MG63 (cell line): ENCODE data around the gene DHX32. TPM values are rescaled to one million over a fixed set of nuclear protein-coding genes. Genes with fewer than 3 reads are reported as not detected.
"Not testable (repeated sequence)": the region's sequence is repeated elsewhere in the genome, so short reads cannot be mapped to it uniquely, and the experiment has no call there.

ENCODE experiments used
- DNase-seq: peaks from one replicate; pipeline ENCODE4 v3.0.0-alpha.2; 2020
- H3K27me3 ChIP-seq: fragments of 250-450 bp; sonication (Bioruptor Pico); 2 replicates; pipeline ENCODE4 v1.5.1; 2020; ENCODE audit warnings: mild to moderate bottlenecking, moderate library complexity
- H3K36me3 ChIP-seq: fragments of 250-450 bp; sonication (Bioruptor Pico); 2 replicates; pipeline ENCODE4 v1.5.1; 2020; ENCODE audit warnings: mild to moderate bottlenecking, moderate library complexity
- H3K4me3 ChIP-seq: fragments of 250-450 bp; sonication (Bioruptor Pico); 2 replicates; pipeline ENCODE4 v1.5.1; 2020; ENCODE audit warnings: mild to moderate bottlenecking, moderate library complexity
- H3K9me3 ChIP-seq: fragments of 250-450 bp; sonication (Bioruptor Pico); 2 replicates; pipeline ENCODE4 v1.5.1; 2020; ENCODE audit warnings: mild to moderate bottlenecking, moderate library complexity
- total RNA-seq: library from RNA; depleted of rRNA; stranded (reverse); fragments of >200 nt; shearing (Covaris generic); gene quantifications from 2 replicates; pipeline ENCODE4 v1.2.3, GENCODE V29; 2014; ENCODE audit warnings: low replicate concordance; rRNA removed

Gene DHX32, protein sequence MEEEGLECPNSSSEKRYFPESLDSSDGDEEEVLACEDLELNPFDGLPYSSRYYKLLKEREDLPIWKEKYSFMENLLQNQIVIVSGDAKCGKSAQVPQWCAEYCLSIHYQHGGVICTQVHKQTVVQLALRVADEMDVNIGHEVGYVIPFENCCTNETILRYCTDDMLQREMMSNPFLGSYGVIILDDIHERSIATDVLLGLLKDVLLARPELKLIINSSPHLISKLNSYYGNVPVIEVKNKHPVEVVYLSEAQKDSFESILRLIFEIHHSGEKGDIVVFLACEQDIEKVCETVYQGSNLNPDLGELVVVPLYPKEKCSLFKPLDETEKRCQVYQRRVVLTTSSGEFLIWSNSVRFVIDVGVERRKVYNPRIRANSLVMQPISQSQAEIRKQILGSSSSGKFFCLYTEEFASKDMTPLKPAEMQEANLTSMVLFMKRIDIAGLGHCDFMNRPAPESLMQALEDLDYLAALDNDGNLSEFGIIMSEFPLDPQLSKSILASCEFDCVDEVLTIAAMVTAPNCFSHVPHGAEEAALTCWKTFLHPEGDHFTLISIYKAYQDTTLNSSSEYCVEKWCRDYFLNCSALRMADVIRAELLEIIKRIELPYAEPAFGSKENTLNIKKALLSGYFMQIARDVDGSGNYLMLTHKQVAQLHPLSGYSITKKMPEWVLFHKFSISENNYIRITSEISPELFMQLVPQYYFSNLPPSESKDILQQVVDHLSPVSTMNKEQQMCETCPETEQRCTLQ
- 29.6 and 37.2 TPM in 2 replicates for total RNA-seq

DNA sequence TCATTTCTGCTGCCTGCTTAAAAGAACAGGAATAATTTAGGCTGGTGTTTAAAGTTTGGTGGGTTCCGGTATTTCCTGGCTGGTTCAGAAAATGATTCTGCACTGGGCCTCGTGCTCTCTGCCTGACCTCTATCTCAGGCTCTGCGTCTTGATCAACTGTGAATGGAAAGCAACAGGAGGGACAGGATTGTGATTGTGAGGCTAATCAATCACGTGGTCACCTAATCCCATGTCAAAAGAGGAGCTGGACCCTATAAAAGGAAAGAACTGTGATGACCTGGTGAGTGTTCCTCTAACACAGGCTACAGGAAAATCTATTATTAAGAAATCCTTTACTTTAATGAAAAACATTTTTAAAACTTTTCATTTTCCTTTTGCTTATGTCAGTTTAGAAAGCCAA, at the start of gene DHX32:
Gene DHX32 (minus strand): TSS at position 101 of the 400 bp plus-strand sequence. CDS start 468 bp downstream, outside the sequence.
- DNase-seq = no peak
- Histone ChIP-seq H3K4me3 (no peak within 1 kb of the TSS), H3K9me3 (peaks cover 11% of the 10 kb centered on the region), H3K27me3 (no peaks in the 10 kb centered on the region), H3K36me3 (peaks cover 11% of the 10 kb centered on the region)

DNA sequence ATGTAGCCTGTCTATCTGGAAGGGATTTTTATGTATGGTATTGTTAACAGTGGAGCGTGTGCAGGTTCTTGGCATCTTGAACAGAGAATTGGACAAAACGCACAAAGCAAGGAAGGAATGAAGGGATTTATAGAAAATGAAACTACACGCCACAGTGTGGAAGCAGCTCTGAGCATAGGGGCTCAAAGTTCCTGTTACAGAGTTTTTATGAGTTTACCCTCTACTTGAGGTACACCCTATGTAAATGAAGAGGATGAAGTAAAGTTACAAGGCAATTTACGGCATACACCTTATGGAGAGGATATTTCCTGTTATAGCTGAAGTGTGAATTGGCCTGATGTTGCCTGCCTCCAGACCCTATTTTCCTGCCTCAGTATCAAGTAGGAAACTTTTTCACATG, 48.5 kb upstream of the DHX32 start:
- no peak for DNase-seq
- no peaks in the 10 kb centered on the region for H3K9me3 ChIP-seq
- no peaks in the 10 kb centered on the region for H3K36me3 ChIP-seq
- peaks cover 3% of the 10 kb centered on the region; the same call in 1 of the 2 replicates for H3K27me3 ChIP-seq
- H3K4me3 ChIP-seq = no peak overlapping the region

DNA sequence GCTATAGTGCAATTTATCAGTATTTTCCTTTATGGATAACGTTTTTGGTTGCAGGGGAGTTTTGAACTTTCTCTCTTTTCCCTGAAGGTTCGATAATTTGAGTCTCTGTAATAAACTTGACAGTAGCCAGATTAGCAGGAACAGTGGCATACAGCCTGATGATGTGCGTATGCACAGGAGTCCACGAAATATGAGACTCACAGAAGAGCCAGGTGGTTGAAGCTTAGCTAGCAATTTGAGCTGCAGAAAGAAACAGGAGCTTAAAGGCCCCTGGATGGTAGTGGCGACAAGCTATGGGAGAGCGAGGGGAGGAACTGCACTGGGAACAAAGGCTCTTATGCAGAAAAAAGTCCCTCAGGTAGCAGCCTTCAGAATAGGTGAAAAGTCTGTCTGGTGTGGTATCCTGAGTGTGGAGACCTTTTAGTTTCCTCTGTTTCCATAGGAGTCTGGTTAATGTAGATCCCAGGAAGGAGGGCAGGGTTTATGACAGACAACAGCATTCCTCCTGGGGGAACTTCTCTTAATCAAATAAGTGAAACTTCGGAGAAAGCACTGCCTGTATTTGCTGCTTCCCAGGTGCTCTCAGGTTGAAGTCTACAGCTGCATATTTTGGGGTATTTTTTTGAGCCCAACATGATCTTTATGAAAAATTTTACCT, 48.0 kb upstream of the DHX32 start:
- DNase-seq = no peak
- Histone ChIP-seq H3K36me3 (no peaks in the 10 kb centered on the region), H3K27me3 (peaks cover 3% of the 10 kb centered on the region; the same call in 1 of the 2 replicates), H3K9me3 (no peaks in the 10 kb centered on the region), H3K4me3 (no peak overlapping the region)

DNA sequence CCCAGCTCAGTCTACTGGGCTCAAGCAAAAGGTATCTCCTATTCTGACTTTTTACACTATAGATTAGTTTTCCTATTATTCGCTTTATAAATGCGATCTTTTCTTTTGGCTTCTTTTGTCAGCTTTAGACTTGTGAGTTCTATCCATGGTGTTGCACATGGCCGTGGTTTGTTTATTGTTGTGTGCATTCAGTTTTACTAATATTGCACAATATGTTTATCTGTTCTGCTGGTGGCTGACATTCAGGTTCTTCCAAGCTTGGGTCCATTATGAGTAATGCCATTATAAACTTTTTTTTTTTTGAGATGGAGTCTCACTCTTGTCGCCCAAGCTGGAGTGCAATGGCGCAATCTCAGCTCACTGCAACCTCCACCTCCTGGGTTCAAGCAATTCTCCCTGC, 46.2 kb upstream of the DHX32 start:
- not testable (repeated sequence) for H3K4me3 ChIP-seq, H3K9me3 ChIP-seq, H3K27me3 ChIP-seq, DNase-seq, H3K36me3 ChIP-seq

DNA sequence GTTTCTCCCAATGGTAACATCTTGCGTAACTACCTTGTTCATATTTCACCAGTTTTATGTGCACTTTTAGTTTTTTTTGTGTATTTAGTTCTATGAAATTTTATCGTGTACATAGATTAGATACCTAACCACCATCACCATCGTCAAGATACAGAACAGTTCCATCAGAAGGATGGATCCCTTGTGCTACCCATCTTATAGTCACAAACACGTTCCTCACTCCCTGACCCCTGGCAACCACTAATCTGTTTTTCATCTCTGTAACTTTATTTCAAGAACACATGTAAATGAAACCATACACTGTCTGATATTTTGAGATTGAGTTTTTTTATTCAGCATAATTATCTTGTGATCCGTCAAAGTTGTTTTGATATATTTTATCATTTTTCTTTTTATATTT, 45.2 kb upstream of the DHX32 start:
- Histone ChIP-seq H3K27me3 (no peaks in the 10 kb centered on the region), H3K36me3 (no peaks in the 10 kb centered on the region), H3K4me3 (no peak overlapping the region), H3K9me3 (no peaks in the 10 kb centered on the region)
- DNase-seq = no peak

DNA sequence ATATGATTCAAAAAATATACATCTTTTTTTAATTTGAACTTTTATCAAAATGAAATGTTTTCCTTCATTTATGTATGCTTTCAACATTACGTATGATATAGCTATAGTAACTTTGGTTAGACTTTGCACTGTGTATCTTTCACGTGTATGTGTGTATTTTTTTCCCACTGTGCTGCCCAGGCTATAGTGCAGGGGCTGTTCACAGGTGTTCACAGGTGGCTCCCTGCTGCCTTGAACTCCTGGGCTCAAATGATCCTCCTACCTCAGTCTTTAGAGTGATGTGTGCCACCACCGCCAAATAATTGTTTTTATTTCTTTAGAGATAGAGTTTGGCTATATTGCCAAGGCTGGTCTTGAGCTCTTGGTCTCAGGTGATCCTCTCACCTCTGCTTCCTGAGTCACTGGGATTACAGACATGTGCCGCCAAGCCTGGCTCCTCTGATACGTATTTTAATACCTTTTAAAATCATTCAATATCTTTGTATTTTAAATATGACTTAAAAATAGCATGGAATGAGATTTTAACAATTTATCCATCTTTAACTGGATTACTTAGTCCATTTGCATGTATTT, 44.3 kb upstream of the DHX32 start:
- Histone ChIP-seq H3K4me3 (no peak overlapping the region), H3K27me3 (no peaks in the 10 kb centered on the region), H3K9me3 (no peaks in the 10 kb centered on the region), H3K36me3 (no peaks in the 10 kb centered on the region)
- no peak for DNase-seq

DNA sequence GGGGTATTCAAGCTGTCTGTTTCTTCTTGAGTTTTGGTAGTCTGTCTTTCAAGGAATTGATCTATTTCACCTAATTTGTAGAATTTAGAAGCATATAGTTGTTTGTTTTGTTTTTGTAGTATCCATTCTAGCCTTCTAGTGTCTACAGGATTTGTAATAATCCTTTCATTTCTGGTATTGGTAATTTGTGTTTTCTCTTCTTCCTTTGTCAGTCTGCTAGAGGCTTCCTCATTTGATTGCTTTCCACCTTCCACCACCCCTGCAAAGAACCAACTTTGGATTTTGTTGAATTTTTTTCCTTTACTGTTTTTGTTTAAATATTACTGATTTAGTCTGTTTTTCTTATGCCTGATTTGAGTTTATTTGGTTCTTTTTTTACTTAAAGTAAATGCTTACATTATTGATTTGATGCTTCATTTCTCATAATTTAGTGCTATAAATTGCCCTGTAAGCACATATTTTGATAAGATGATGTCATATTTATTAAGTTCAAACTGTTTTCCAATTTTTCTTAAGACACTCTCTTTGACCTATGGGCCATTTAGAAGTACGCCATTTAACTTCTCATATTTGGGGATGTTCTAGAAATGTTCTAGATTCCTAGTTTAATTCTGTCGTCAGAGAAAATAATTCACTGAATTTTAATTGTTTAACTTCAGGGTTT, 40.7 kb upstream of the DHX32 start:
- H3K4me3 ChIP-seq, H3K27me3 ChIP-seq, H3K9me3 ChIP-seq, H3K36me3 ChIP-seq, DNase-seq: not testable (repeated sequence)

DNA sequence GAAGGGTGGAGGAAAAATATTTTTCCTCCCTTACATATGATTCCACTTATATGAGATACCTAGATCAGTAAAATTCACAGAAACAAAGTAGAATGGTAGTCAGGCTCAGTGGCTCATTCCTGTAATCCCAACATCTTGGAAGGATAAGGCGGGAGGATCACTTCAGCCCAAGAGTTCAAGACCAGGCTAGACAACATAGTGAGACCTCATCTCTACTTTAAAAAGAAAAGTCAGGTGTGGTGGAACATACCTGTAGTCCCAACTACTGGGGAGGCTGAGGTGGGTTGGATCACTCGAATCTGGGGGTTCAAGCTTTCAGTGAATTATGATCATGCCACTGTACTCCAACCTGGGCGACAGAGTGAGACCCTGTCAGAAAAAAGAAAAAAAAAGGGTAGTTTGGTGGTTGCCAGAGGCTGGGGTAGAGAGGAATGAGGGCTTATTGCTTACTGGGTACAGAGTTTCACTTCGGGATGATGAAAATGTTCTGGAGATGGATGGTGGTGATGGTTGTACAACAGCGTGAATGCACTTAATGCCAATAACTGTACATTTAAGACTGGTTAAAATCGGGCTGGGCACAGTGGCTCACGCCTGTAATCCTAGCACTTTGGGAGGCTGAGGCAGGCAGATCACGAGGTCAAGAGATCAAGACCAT, 36.7 kb upstream of the DHX32 start:
- not testable (repeated sequence) for H3K4me3 ChIP-seq, DNase-seq, H3K36me3 ChIP-seq, H3K27me3 ChIP-seq, H3K9me3 ChIP-seq

DNA sequence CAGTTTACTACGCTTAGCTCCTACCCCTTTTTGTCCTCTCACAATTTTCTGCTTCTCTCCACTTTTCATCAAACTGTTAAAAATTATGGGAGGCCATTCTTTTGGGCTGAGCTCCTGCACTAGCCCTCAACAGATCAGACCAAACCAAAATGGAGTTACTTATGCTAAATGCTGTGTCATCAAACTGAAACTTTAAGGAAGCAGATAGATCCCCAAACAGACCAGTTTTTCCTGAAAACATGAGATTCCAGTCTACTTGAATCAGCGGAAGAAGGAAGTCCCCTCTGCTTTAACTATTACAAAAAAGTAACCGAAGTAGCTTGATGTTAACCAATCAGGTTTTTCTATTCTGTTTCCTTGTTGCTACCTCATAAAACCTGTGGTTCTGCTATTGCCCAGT, 35.9 kb upstream of the DHX32 start:
- DNase-seq = no peak
- H3K36me3 ChIP-seq = no peaks in the 10 kb centered on the region
- H3K4me3 ChIP-seq = no peak overlapping the region
- no peaks in the 10 kb centered on the region for H3K27me3 ChIP-seq
- no peaks in the 10 kb centered on the region for H3K9me3 ChIP-seq

DNA sequence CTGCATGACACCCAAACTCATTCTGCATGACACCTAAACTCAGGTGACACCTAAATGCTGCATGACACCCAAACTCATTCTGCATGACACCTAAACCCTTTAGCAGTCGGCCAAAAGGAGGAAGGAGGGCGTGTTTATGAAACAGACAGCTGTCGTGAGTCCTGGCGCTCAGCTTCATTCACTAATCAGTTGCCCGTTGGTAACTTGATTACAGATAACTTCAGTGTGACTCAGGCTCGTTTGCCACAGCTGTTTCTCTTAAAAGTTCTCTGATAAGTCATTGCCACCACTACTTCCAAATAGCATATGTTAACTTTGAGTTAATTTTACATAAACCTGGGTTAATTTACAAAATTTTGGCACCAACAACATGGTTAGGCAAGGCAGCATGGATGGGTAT, 32.2 kb upstream of the DHX32 start:
- not testable (repeated sequence) for H3K4me3 ChIP-seq, H3K36me3 ChIP-seq, H3K9me3 ChIP-seq, H3K27me3 ChIP-seq, DNase-seq

DNA sequence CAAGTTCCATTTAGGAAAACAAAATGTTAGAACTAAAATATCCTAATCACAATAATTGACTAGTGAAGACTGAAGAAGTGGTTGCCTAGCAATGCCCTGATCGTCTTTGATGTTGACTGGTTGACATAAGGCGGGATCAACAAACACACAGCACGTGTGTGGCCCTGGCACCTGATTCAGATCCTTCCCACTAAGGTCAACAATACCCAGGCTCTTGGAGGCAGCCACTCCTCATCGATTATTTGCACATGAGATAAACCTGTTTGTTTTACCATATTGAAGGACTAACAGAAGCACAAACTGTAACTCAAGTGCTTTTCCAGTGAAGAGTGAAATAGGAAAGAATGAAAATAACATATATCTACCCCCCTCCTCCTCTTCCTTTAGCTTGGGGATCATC, 30.9 kb upstream of the DHX32 start:
- no peaks in the 10 kb centered on the region for H3K36me3 ChIP-seq
- no peaks in the 10 kb centered on the region for H3K9me3 ChIP-seq
- H3K27me3 ChIP-seq = no peaks in the 10 kb centered on the region
- no peak for DNase-seq
- H3K4me3 ChIP-seq = no peak overlapping the region

DNA sequence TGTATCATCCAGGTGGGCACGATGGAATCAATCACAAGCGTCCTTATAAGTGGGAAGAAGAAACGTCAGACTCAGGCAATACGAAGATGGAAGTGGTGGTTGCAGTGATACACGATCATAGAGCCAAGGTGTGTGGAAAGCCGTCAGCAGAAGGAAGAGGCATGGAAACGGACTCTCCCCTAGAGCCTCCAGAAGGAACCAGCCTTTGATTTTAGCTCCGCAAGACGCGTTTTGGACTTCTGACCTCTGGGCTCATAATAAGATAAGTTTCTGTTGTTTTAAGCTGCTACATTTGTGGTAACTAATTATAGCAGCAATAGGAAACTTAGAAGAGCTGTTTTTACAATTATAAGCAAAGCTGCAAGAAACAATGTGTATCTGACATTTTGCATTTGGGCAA, 30.1 kb upstream of the DHX32 start:
- Histone ChIP-seq H3K36me3 (no peaks in the 10 kb centered on the region), H3K27me3 (no peaks in the 10 kb centered on the region)
- no peak for DNase-seq

DNA sequence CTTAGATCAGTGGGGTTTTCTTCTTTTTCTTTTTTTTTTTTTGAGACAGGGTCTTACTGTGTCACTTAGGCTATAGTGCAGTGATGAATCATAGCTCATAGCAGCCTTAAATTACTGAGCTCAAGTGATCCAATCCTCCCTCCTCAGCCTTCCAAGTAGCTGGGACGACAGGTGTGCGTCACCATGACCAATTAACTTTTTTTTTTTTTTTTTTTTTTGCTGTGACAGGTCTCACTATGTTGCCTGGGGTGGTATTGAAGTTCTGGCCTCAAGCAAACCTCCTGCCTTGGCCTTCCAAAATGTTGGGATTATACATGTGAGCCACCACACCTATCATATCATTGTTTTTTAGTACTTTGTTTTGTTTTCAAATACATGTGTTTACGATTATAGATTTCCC, 28.4 kb upstream of the DHX32 start:
- H3K4me3 ChIP-seq, H3K27me3 ChIP-seq, H3K9me3 ChIP-seq, DNase-seq, H3K36me3 ChIP-seq: not testable (repeated sequence)

More for the DNA sequence above, 30.1 kb upstream of the DHX32 start:
- Histone ChIP-seq H3K9me3 (no peaks in the 10 kb centered on the region), H3K4me3 (no peak overlapping the region)

DNA sequence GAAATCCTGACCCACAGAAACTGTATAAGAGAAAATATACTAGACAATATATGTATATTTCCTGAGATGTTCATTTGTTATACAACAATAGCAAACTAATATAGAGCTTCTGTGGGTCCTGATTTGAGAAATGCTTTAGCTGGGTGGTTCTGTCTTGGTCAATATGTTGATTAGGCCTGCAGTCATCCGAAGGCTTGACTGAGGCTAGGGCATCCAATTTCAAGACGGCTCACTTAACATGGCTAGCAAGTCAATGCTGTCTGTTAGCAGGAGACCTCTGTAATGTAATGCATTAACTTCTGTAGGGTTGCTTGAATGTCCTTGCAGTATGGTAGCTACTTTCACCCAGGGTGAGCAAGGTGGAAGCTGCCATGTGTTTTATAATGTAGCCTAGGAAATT, 27.7 kb upstream of the DHX32 start:
- not testable (repeated sequence) for H3K27me3 ChIP-seq, H3K4me3 ChIP-seq, DNase-seq, H3K9me3 ChIP-seq, H3K36me3 ChIP-seq

DNA sequence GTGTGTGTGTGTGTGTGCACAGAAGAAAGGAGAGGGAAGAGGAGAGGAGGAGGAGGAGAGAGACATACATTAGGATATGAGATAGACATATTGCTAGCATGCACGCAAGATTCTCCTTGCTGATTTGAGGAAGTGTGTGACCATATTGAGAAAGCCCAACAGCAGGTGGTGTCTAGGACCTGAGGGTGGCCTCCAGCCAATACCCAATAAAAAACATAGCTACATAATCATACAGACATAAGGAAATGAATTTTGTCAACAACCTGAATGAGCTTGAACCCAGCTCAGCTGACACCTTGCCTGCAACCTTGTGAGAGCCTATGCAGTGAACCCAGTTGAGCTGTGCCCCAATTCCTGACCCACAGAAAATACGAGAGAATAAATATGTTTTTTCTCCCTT, 26.5 kb upstream of the DHX32 start:
- H3K9me3 ChIP-seq, H3K36me3 ChIP-seq, H3K4me3 ChIP-seq, H3K27me3 ChIP-seq, DNase-seq: not testable (repeated sequence)
